Measurements from ENCODE around the gene MEGF6. TPM values are rescaled to one million over a fixed set of nuclear protein-coding genes. Genes with fewer than 3 reads are reported as not detected.

MEGF6 gene
- total RNA-seq, 1 donor = 2.2 TPM

DNA sequence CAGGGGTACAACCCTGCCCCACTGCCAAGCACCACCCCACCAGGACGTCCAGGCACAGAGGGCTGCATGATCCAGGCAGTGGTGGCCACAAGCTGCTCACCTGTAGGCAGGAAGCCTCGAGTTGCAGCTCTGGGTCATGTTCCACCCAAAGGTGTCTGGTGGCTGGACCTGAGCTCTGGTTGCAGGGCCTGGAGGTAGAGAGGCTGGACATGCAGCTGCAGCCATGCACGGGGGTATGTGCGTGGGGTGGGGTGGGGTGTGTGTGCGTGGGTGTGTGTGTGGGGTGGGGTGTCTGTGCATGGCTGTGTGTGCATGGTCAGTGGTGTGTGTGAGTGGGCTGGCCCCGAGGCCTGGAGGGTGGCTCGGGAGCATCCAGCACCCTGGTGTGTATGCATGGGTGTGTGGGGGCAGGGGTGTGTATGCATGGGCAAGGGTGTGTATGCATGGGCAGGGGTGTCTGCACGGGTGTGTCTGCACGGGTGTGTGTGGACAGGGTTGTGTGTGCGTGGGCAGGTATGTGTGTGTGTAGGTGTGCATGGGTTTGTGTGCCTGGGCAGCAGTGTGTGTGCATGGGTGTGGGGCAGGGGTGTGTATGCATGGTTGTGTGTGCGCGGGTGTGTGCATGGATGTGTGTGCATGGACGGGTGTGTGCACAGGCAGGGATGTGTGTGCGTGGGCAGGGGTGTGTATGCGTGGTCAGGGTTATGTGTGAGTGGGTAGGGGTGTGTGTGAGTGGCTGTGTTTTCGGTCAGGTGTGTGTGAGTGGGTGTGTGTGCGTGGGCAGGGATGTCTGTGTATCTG, 141.3 kb downstream of the MEGF6 start:
- H3K4me3 ChIP-seq (ENCODE audit: low read depth, low read length) = no peak overlapping the region
- TF ChIP-seq, protein P1, sequence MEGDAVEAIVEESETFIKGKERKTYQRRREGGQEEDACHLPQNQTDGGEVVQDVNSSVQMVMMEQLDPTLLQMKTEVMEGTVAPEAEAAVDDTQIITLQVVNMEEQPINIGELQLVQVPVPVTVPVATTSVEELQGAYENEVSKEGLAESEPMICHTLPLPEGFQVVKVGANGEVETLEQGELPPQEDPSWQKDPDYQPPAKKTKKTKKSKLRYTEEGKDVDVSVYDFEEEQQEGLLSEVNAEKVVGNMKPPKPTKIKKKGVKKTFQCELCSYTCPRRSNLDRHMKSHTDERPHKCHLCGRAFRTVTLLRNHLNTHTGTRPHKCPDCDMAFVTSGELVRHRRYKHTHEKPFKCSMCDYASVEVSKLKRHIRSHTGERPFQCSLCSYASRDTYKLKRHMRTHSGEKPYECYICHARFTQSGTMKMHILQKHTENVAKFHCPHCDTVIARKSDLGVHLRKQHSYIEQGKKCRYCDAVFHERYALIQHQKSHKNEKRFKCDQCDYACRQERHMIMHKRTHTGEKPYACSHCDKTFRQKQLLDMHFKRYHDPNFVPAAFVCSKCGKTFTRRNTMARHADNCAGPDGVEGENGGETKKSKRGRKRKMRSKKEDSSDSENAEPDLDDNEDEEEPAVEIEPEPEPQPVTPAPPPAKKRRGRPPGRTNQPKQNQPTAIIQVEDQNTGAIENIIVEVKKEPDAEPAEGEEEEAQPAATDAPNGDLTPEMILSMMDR (IDR thresholded peaks at IDR 0.05; ENCODE audit: insufficient read depth, low read depth, low read length) = no peak
- no peak for DNase-seq (ENCODE audit: low read depth)

DNA sequence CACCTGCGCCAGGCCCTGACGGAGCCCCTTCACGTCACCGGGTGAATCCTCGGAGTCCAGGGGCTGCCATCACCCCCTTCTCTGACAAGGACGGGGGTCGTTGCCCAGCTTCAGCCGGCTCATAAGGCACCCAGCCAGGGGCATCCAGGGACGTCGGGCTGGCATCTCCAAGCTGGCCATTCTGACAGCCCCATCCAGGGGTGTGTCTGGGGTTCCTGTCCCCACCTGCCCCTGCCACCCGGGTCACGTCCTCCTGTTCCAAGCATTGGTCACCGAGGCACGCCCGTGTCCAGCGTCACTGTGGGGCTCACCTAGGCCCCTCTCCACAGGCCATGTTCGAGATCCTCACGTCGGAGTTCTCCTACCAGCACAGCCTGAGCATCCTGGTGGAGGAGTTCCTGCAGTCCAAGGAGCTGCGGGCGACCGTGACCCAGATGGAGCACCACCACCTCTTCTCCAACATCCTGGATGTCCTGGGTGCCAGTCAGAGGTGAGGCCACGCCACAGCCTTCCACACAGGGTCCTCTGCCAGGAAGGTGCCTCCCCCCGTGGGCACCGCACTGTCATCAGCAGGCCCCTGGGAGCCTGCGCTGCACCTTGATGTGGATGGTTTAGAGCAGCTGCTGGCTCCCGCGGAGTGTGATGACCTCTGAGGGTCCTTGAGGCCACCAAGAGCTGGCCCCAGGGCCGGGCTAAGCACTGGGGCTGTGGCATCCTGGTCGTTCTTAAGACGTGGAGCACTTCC, 142.0 kb downstream of the MEGF6 start:
- DNase-seq (ENCODE audit: low read depth) = no peak
- TF ChIP-seq, protein P1 (IDR thresholded peaks at IDR 0.05; ENCODE audit: insufficient read depth, low read depth, low read length) = no peak
- H3K4me3 ChIP-seq (ENCODE audit: low read depth, low read length) = no peak overlapping the region

- no peak for DNase-seq (ENCODE audit: low read depth)
- H3K4me3 ChIP-seq (ENCODE audit: low read depth, low read length) = no peak overlapping the region
- TF ChIP-seq, protein P1 (IDR thresholded peaks at IDR 0.05; ENCODE audit: insufficient read depth, low read depth, low read length) = no peak
Observed at GRCh38 chr1:3468236-3469103, 142.8 kb downstream of the MEGF6 start.

DNA sequence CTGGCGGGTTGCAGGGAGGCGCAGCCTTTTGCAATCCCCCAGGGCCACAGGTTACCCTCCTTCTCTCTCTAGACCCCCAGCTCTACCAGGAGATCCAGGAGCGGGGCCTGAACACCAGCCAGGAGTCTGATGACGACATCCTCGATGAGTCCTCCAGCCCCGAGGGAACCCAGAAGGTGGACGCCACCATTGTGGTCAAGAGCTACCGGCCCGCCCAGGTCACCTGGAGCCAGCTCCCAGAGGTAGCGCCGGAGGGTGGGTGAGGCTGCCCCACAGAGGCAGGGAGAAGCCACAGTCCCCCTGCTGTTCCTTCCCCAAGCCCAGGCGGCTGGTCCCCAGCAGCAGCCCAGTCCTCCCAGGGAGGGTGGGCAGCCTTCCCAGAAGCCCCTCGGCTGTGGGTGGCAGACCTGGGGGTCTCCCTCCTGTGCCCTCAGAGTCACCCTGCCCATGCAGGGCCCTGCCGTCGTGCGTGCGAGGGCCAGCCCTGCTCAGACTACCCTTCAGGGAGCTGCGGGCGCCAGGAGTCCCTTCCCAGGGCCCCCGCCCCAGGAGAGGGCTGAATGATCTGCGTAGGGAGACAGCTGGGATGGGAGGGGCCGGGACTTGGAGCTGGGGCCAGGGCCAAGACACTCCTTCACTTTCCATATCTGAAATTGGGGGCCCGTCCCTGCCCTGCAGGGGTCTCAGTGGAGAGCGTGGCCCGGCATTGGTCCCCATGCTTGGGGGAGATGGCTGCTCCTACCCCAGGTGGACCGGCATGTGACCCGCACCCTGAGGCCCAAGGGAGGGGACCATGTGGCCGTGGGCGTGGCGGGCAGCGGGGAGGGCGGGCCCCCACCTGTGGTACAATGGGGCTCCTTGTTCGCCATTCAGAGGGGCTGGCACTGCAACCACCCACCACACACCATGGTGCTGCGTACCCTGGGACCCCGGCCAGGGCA, 143.9 kb downstream of the MEGF6 start:
- H3K4me3 ChIP-seq (ENCODE audit: low read depth, low read length) = no peak overlapping the region
- TF ChIP-seq, protein P1 (IDR thresholded peaks at IDR 0.05; ENCODE audit: insufficient read depth, low read depth, low read length) = no peak
- no peak for DNase-seq (ENCODE audit: low read depth)

DNA sequence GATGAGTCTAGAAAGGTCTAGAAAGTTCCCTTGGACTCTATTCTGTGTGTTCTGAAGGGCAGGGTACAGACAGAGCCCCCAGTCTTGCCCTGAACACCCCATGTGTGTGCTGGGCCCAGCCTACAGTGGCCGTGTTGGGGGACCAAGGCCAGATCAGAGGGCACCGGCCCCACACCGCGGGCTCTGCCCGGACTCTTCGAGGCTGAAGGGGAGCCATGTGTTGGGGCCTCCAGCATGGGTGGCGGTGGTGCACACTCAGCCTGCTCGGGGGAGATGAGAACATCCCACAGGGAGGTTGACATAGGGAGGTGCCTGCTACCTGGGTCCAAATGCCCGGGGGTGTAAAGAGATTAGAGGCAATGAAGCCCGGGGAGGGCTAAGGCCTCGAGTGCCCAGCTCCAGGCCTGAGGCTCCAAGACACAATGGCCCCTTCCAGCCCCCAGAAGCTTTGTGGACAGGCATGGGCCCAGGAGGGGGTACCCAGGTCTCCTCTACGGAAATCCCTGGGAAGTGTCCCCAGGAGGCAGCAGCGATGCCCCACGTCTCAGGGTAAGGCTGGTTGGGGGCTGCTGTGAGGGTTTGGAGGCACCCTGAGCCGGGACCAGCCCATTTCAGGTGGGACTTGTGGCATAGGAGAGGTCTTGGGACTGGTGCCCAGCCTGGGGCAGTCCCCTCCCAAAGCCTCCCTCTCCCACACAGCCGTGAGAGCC, 144.8 kb downstream of the MEGF6 start:
- no peak overlapping the region for H3K4me3 ChIP-seq (ENCODE audit: low read depth, low read length)
- TF ChIP-seq, protein P1 (IDR thresholded peaks at IDR 0.05; ENCODE audit: insufficient read depth, low read depth, low read length) = no peak
- no peak for DNase-seq (ENCODE audit: low read depth)
